Right lobe of liver (tissue), 6 donors: ENCODE results near the gene ANXA4. TPM values are rescaled to one million over a fixed set of nuclear protein-coding genes. Genes with fewer than 3 reads are reported as not detected.
"Not testable (repeated sequence)": the region's sequence is repeated elsewhere in the genome, so short reads cannot be mapped to it uniquely, and the experiment has no call there.

Experiments used
- ATAC-seq, 4 donors: fragments of 200-7000 bp; cut with Tn5 transposase; one replicate each; pipeline ENCODE4 v1.9.1; 2020; ENCODE audit warnings: mild to moderate bottlenecking in 4 of 4, moderate library complexity in 4 of 4
- DNase-seq, 3 donors: peaks; one replicate each; pipeline ENCODE4 v3.0.0-alpha.2; 2020
- H3K27ac ChIP-seq, 3 donors: fragments of 200-600 bp; one replicate each; pipeline ENCODE4 v1.8.0; 2022
- H3K27me3 ChIP-seq, 2 donors: fragments of 200-600 bp; one replicate each; pipeline ENCODE4 v1.8.0; 2022
- H3K36me3 ChIP-seq, 4 donors: fragments of 200-600 bp; sonication (generic) in 1 of 4; one replicate each; pipeline versions ENCODE4 v1.5.1 to v1.8.0; 2017 to 2022; ENCODE audit warnings: control low read depth in 1 of 4
- H3K4me1 ChIP-seq, 4 donors: fragments of 200-600 bp; sonication (generic) in 1 of 4; one replicate each; pipeline versions ENCODE4 v1.5.1 to v1.8.0; 2017 to 2022; ENCODE audit warnings: control low read depth in 1 of 4
- H3K4me3 ChIP-seq, 3 donors: fragments of 200-600 bp; one replicate each; pipeline ENCODE4 v1.8.0; 2022
- H3K9me3 ChIP-seq, 4 donors: fragments of 200-600 bp; sonication (generic) in 1 of 4; one replicate each; pipeline versions ENCODE4 v1.5.1 to v1.8.0; 2017 to 2022; ENCODE audit warnings: control low read depth in 1 of 4
- CTCF ChIP-seq, 4 donors: fragments of 200-600 bp in 3 of 4; fragments of 450-650 bp in 1 of 4; IDR thresholded peaks; one replicate each; pipeline versions ENCODE4 v1.5.1 to v1.8.0; 2016 to 2022; ENCODE audit warnings: antibody characterized with exemption in 4 of 4, mild to moderate bottlenecking in 2 of 4
- POLR2A ChIP-seq: fragments of 450-650 bp; IDR thresholded peaks from one replicate; pipeline ENCODE4 v1.6.1; 2017; ENCODE audit warnings: antibody characterized with exemption, mild to moderate bottlenecking
- WGBS: methylation state at CpG from one replicate; pipeline ENCODE4 v1.1.6; 2018; ENCODE audit warnings: low coverage, low lambda C conversion rate; ENCODE audit not compliant: insufficient coverage; ENCODE audit errors: missing lambda C conversion rate; 5-methylcytosine and 5-hydroxymethylcytosine counted together
- intact Hi-C, 2 donors: fragments of 100-400 bp; cut with DNase I; formaldehyde crosslinking; loops; one replicate each; pipeline versions ENCODE4 v1.11.2 to v1.14.1; 2022
- total RNA-seq, 6 experiments: library from RNA; depleted of rRNA in 2 of 6; stranded (reverse); fragments of >200 nt in 2 of 6; fragmentation: NEBNext Ultra II Directional in 3 of 6; extraction: Animal tissue kit (Norgen Biotek cat#: 25700) in 3 of 6; gene quantifications; one replicate each; pipeline versions ENCODE4 v1.1.0 to v1.2.4, GENCODE V29; 2016 to 2023
- donor health status: DM: no; HTN: yes; CAD: no.
- donor health status: DM: no; HTN: no; CAD: no.
- donor health status: DM: no; HTN: no; CAD: no.
- donor health status: DM: no; HTN: yes; CAD: no.
- donor health status: DM: no; HTN: yes; CAD: no.

ANXA4 gene
- total RNA-seq, 6 experiments from 2014 or later = 53.5 to 173 (median 92.1) TPM

- TF ChIP-seq POLR2A = no peak
- no peak for TF ChIP-seq CTCF (IDR thresholded peaks at IDR 0.05)
- Histone ChIP-seq H3K4me1 (peaks cover 0 to 25% (median 8%) of the 10 kb centered on the region in 4 donors), H3K4me3 (peak overlapping the region; percentile 71 to 86 (median 82)), H3K9me3 (no peaks in the 10 kb centered on the region), H3K27me3 (no peaks in the 10 kb centered on the region), H3K27ac (peak overlapping the region; percentile 80 to 91 (median 87)), H3K36me3 (no peaks in the 10 kb centered on the region)
- ATAC-seq = peak in 1 of 4 donors; percentile 2
- 12% methylated on average over 3 of the region's 7 CpGs for WGBS
- intact Hi-C loops = no loop called here
- no peak for DNase-seq
Measured at GRCh38 chr2:69828938-69829255, 87.0 kb downstream of the ANXA4 start.

- H3K27ac ChIP-seq = peak within 1 kb of the TSS; percentile 80 to 91 (median 87)
Measured at GRCh38 chr2:69829256-69830044, 87.5 kb downstream of the ANXA4 start, which contains the start of gene GMCL1. Gene GMCL1, plus strand, starts transcription at chr2:69829660. Its CDS starts 233 bp downstream, at chr2:69829893.

DNA sequence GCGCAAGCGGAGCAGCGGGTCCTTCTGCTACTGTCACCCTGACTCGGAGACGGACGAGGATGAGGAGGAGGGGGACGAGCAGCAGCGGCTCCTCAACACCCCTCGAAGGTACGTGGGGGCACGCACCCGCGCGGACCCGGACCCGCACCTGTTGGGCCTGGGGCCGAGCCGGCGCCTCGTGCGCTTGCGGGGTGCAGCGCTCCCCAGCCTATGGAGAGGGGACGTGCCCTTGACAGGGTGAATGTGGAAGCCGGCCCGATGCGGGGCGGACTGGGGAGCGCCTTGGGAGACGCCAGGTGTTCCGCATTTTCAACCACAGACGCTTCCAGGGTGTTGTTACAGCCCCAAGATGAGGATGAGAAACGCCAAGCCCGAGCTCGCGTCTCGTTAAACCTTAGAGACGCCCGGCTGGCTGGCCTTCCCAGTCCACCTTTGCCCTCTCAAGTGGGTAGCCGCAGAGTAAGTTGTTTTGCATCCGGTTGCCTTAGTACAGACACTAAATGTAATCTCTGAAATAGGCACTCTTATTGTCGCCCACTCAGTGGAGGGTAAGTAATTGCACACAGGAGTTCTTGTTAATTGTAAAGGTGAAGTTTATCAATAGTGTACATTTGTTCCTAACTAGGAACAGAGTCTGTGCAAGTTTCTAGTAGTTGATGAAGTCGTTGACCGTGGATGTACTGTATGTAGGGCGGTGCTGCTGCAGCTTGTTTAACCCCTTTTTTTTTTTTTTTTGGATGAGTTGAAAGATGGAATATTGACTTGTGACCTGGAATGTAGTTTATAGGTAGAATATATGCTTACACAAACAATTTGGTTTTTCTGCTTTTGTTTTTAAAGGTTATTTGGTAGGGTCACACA is 88.3 kb downstream of the ANXA4 start:
- TF ChIP-seq CTCF (IDR thresholded peaks at IDR 0.05) (no peak), POLR2A (no peak)
- H3K4me3 ChIP-seq = peak overlapping the region; percentile 71 to 86 (median 82)
- peaks cover 0 to 25% (median 8%) of the 10 kb centered on the region in 4 donors for H3K4me1 ChIP-seq
- H3K36me3 ChIP-seq = no peaks in the 10 kb centered on the region
- intact Hi-C loops = no loop called here
- WGBS = under 1% methylated on average over 20 of the region's 45 CpGs
- peak; percentile 27 to 51 (median 44) for ATAC-seq
- no peaks in the 10 kb centered on the region for H3K27me3 ChIP-seq
- peak overlapping the region; percentile 16 to 91 (median 87) for H3K27ac ChIP-seq
- no peaks in the 10 kb centered on the region for H3K9me3 ChIP-seq
- DNase-seq = peak; percentile 54 to 73 (median 56)

More at GRCh38 chr2:69829256-69830044, 87.5 kb downstream of the ANXA4 start, which contains the start of gene GMCL1:
- H3K4me1 ChIP-seq = peaks cover 0 to 25% (median 8%) of the 10 kb centered on the region in 4 donors
- no peaks in the 10 kb centered on the region for H3K9me3 ChIP-seq
- TF ChIP-seq CTCF (IDR thresholded peaks at IDR 0.05) (no peak), POLR2A (peak; percentile 80)
- ATAC-seq = peak; percentile 96 to 98 (median 96)
- peak within 1 kb of the TSS; percentile 71 to 86 (median 82) for H3K4me3 ChIP-seq
- WGBS = 0% methylated on average over 11 of the region's 74 CpGs
- no peaks in the 10 kb centered on the region for H3K27me3 ChIP-seq
- intact Hi-C loops = no loop called here
- no peaks in the 10 kb centered on the region for H3K36me3 ChIP-seq
- peak; percentile 97 to 98 (median 97) for DNase-seq

DNA sequence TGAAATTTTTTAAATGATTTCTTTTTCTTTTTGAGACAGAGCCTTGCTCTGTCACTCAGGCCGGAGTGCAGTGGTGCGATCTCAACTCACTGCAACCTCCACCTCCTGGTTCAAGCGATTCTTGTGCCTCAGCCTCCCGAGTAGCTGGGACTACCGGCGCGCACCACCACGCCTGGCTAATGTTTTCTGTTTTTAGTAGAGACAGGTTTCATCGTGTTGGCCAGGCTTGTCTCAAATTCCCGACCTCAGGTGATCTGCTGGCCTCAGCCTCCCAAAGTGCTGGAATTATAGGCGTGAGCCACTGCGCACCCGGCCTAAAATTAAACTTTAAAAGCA is 88.9 kb downstream of the ANXA4 start:
- 85% methylated on average over 12 of the region's 13 CpGs for WGBS
- H3K27me3 ChIP-seq, DNase-seq, intact Hi-C loops, ATAC-seq, H3K36me3 ChIP-seq, H3K27ac ChIP-seq, H3K9me3 ChIP-seq: not testable (repeated sequence)
- H3K4me3 ChIP-seq = peak overlapping the region in 2 of 3 donors; percentile 71 to 86
- H3K4me1 ChIP-seq = peaks cover 0 to 25% (median 8%) of the 10 kb centered on the region in 4 donors
